Ammon's horn (tissue), 1 donor: ENCODE data around the gene C1orf87.

ENCODE experiments used
- DNase-seq: peaks from one replicate; pipeline ENCODE4 v3.0.0-alpha.2; 2016; ENCODE audit warnings: low spot score

The C1orf87 gene

DNA sequence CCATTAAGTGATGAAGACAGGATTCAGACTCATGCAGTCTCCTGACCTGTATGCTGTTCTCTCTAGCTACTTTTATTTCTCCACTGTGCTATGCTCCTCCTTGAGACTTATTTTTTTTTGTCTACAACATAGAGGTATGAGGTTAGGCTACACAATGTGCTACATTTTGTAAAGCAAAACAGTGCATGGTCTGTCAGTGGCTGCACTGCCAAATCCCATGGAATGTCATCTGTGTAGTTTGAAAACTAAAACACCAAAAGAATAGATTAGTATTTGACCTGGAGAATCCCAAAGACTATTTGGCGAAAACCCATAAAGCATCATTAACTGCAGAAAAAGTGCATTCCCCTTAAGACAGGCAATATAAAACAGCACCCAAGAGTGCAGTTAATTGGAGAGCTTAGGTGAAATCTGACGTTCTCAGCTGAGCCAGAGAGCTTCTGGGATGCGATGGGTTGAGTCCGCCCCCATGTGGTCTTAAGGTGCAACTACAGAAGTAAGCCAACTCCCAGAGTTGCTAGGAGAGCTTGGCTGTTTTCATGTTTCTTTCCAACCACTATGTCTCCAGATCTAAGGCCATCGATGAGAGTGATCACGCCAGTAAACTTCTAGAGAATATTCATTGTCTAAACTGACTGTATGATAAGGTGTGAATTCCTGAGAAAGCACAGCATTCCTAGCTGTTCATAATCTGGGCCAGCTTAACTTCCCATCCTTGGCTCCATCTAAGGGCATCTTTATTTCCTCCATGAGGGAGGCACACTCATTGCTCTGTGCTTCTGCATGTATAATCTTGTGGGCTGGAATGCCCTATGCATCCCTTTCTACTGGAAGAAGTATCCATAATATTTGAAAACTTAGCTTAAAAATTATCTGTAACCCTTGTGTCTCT lies 126.3 kb downstream of the C1orf87 start:
- DNase-seq: peak; percentile 90

DNA sequence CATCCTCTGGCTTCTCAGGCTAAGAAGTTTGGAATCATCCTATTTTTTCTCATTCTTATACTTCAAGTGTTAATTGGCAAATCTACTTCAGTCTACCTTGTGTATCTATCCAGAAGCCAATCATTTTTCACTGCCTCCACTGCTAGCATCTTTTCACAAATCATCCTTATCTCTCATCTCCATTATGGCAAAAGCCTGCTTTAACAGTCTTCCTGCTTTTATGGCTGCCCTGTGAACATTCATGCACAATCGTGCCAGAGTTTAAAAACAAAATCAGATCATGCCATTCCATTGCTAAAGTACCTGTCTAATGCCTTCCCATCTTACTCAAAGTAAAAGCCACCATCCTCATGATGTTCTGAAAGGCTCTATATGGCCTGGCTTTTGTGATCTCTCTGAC lies 127.8 kb downstream of the C1orf87 start:
- DNase-seq: no peak
